ENCODE measurements around the gene PPM1J.

DNA sequence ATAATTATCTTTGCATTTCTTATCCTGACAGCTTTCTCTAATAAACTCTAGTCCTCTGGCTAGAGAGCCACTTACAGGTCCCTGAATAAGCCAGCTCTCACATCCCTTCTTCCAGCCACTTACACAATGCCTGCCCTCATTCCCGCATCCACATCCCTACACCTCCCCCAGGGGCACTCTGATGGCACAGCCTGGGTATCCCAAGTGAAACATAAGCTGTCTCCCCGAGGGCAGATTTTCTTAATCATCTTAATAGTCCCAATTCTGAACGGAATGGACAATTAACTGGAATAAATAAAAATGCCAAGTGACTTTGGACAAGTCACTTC lies 13.1 kb downstream of the PPM1J start:
- TF ChIP-seq, protein P1, sequence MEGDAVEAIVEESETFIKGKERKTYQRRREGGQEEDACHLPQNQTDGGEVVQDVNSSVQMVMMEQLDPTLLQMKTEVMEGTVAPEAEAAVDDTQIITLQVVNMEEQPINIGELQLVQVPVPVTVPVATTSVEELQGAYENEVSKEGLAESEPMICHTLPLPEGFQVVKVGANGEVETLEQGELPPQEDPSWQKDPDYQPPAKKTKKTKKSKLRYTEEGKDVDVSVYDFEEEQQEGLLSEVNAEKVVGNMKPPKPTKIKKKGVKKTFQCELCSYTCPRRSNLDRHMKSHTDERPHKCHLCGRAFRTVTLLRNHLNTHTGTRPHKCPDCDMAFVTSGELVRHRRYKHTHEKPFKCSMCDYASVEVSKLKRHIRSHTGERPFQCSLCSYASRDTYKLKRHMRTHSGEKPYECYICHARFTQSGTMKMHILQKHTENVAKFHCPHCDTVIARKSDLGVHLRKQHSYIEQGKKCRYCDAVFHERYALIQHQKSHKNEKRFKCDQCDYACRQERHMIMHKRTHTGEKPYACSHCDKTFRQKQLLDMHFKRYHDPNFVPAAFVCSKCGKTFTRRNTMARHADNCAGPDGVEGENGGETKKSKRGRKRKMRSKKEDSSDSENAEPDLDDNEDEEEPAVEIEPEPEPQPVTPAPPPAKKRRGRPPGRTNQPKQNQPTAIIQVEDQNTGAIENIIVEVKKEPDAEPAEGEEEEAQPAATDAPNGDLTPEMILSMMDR (IDR thresholded peaks at IDR 0.05; ENCODE audit: low read length): no peak
- TF ChIP-seq EZH2phosphoT487 (IDR thresholded peaks at IDR 0.05; ENCODE audit: low read length): no peak
